HG03108 (cell line): ENCODE measurements around the gene LIMK1.
A peak's percentile ranks its signal among the peaks of the same experiment; 100 is the strongest.

Experiments
- ATAC-seq: cut with Tn5 transposase; IDR thresholded peaks from one replicate; pipeline ENCODE4 v1.9.1; 2021; ENCODE audit warnings: moderate library complexity; ENCODE audit not compliant: unreplicated experiment

LIMK1 gene

DNA sequence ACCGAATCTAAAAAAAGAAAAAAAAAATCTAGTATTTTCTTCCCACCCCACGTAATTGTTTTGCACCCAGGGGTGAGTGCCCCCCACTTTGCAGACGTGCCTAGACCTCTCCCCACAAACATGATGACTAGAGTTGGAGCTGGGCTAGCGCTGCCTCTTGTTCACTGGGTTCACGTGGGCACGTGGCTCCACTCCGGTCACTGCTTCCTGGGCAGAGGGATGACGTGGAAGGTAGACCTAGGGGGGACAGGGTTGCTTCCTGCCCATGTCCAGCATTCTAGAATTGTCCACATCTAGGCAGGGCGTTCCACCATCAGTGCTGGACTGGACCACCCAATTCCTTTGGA lies 861 bp upstream of the LIMK1 start:
- no peak for ATAC-seq

DNA sequence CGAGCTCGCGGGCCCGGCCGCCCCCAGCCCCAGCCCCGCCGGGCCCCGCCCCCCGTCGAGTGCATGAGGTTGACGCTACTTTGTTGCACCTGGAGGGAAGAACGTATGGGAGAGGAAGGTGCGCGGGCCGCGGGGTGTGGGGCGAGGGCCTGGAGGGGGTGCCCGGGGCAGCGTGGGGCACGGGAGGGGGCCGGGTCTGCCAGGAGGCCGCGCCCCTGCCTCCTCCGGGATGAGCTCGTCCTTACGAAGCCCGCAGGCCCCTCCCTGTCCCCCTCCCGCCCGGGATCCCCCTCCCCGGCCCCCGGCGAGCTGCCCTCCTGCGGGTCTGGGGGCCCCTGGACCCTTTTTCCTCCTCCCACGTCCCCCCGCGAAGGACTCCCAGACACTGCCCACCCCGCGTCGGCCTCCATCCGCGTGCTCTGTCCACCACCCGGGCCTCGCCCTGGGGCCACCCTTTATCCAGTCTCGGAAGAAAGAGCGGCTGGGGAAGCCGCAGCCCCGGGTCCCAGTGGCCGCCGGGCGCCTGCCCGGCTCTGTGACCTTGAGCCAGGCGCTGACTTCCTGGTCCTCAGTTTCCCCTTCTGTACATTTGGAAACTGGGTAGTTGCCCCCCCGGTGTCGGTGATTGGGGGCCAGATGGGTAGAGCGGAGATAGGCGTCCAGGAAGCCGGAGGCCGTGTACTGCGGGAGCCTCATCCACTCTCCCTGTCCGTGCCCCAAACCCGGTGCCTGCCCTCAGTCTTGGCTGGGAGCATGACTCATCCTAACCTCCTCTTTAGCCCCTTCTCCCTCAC lies 521 bp downstream of the LIMK1 start:
- ATAC-seq: peak; percentile 22

DNA sequence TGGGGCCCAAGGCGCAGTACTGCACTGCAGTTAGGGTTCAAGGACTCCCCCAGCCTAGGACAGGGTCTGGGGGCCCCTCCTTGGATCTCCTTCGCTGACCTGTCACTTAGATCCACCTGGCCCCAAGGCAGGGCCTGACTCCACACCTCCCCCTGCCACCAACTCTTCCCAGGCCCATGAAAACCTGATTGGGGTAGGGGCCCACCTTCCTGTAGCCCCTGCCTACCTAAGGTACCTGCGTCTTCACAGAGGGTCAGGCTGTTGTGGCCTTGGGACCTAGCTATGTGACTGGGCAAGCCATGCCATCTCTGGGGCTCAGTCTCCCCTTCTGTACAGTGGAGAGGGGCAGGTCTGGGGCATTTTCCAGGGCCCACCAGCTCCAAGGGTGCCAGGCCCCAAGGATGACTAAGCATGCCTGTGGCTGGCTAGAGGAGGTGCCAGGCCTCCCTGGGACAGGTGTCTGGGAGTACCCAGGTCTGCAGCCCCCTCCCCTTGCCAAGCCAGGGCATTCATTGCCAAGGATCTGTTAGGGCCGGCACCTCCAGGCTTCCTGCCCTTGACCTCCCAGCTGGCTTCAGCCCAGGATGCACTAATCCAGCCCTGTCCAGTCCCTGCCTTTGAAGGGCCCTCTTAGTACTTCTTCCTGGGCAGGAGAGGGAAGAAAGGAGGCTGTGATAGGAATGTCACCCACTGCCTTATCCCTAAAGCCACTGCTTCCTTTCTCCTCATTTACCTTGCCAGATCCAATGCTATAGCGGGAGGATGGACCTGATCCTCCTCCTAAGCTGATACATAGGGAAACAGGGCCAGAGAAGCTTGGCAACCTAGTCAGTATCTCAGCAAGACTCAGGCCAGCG lies 1.3 kb downstream of the LIMK1 start:
- no peak for ATAC-seq

GRCh38 chr7:74087791-74088453 lies 4.3 kb downstream of the LIMK1 start:
- no peak for ATAC-seq

DNA sequence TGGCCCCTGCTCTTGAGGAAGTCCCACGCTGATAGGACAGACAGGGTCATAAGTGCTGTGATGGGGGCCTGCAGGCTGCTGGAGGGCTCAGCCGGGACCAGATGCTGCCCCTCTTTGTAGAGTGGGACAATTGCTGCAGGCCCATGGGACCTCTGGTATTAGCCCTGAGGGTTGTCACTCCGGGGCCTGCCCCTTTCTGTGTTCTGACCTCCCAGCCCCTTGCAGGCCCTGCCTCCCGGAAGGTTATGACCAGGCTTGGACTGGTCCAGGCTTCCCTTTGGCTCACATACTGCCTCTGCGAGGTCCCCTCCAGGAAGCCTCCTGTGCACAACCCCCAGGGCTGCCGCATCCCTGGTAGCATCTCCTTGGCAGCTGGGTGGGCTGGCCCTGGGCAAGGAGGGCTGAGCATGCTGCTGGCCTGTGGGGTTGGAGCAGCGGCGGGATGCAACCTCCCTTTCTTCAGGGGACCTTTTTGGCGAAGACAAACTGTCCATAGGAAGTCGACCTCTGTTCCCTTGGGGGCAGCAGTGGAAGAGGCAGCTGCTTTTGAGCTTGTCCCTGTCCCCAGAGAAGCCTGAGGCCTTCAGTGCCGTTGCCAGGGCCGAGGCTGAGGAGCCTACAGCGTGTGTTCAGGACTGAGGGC lies 8.8 kb downstream of the LIMK1 start:
- ATAC-seq: peak; percentile 25

- ATAC-seq: peak; percentile 66
Measured at GRCh38 chr7:74092964-74093471, 9.4 kb downstream of the LIMK1 start.

DNA sequence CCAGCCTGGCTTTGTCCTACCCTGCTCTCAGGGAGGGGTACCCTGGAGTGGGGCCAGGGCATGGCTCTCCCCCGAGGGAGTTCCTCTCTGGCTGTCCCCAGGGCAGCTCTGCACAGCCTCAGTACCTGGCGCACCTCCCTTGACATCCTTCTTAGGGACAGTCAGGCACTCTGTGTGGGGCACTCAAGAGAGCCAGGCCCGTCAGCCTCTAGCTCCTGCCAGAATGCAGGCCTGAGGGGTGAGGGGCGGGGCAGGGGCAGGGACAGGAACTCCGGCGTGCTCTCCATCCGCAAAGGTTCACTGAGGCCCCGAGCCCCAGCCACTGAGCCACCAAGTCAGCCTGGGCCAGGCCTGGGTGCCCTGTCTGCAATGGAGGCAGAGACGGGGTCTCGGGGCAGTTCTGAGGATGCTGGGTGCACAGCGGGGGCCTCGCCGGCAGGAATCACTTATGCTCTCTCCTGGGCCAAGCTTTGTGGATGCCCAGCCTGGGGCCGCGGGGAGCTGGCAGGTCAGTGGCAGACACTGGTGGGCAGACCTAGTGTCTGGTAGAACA lies 10.1 kb downstream of the LIMK1 start:
- no peak for ATAC-seq

GRCh38 chr7:74094224-74095101 lies 10.9 kb downstream of the LIMK1 start:
- peak; percentile 44 for ATAC-seq

- no peak for ATAC-seq
Measured at GRCh38 chr7:74095135-74095534, 11.5 kb downstream of the LIMK1 start.

GRCh38 chr7:74097937-74098614 lies 14.5 kb downstream of the LIMK1 start:
- no peak for ATAC-seq

DNA sequence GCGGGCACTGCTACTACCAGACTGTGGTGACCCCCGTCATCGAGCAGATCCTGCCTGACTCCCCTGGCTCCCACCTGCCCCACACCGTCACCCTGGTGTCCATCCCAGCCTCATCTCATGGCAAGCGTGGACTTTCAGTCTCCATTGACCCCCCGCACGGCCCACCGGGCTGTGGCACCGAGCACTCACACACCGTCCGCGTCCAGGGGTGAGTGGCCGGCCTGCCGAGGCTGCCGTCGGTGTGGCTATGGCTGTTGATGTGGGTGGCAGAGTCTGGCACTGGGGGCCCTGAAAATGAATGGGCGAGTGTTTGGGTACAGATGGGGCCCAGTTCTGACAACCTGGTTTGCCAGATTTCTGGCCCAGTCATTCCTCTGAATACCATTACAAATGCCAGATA lies 15.4 kb downstream of the LIMK1 start:
- ATAC-seq: no peak

- peak; percentile 88 for ATAC-seq
Measured at GRCh38 chr7:74101061-74101681, 17.6 kb downstream of the LIMK1 start.

- no peak for ATAC-seq
Measured at GRCh38 chr7:74103219-74103772, 19.7 kb downstream of the LIMK1 start.

DNA sequence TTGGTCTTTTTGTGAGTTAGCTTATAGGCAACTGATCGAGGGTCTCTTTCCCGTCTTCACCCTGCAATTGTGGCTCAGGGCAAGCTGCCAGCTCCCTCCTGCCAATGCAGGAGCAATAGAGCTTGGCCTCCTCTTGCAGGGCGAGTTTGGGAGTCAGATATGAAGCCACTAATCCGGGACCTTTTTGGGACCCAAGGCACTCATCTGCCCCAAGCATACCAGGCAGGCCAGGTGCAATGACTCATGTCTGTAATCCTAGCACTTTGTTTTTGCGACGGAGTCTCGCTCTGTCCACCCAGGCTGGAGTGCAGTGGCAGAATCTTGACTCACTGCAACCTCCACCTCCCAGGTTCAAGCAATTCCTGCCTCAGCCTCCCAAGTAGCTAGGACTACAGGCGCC lies 21.1 kb downstream of the LIMK1 start:
- no peak for ATAC-seq

- ATAC-seq: no peak
Measured at GRCh38 chr7:74105992-74106391, 22.4 kb downstream of the LIMK1 start.

DNA sequence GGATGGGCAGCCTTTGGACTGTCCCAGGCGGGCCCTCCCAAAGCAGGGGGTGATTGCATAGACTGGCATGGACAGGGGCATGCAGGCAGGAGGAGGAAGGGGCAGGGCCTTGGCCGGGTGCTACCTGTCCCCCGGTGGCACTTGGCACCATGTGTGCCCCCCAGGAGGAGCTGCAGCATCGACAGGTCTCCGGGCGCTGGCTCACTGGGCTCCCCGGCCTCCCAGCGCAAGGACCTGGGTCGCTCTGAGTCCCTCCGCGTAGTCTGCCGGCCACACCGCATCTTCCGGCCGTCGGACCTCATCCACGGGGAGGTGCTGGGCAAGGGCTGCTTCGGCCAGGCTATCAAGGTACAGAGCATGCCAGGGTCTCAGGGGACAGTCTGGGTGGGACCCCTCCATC lies 23.2 kb downstream of the LIMK1 start:
- ATAC-seq: no peak

GRCh38 chr7:74115326-74115725 lies 31.7 kb downstream of the LIMK1 start:
- no peak for ATAC-seq

DNA sequence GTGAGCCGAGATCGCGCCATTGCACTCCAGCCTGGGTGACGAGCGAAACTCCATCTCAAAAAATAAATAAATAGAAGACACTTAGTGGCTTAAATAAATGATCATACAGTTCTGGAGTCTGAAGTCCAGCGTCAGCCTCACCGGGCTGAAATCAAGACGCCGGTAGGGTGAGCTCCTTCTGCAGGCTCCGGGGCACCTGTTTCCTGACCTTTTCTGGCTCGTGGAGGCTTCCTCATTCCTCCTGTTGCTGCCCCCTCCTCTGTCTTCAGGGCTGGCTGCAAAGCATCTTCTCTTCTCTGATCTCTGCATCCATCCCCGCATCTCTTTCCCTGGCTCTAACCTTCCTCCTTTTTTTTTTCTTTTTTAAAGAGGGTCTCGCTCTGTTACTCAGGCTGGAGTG lies 32.8 kb downstream of the LIMK1 start:
- no peak for ATAC-seq
